Activated T-cell treated with anti-CD3 and anti-CD28 coated beads for 48 hours (primary cell): ENCODE data around the gene UGT1A4.

ENCODE experiments used
- DNase-seq: peaks from one replicate; pipeline ENCODE4 v3.0.0-alpha.2; 2020; ENCODE audit warnings: low read depth

The UGT1A4 gene

DNA sequence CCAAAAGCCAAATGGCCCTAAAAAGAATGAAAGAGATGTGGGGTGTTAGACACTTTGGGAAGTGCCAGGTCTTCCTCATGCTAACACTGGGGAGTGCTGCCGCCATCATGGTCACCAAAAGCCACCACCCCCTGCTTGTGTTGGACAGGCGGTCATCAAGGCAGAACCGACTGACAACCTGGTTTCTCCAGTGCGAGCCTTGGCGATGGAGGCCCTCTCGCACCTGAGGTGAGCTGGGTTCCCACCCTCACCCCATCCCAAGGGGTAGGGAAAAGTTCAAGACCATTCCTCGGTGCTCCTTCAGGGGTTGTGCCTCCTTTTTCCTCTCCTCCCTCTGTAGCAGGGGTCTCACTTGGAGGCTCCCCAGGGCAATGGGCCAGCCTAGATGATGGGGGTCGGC is 93.2 kb downstream of the UGT1A4 start:
- no peak for DNase-seq

DNA sequence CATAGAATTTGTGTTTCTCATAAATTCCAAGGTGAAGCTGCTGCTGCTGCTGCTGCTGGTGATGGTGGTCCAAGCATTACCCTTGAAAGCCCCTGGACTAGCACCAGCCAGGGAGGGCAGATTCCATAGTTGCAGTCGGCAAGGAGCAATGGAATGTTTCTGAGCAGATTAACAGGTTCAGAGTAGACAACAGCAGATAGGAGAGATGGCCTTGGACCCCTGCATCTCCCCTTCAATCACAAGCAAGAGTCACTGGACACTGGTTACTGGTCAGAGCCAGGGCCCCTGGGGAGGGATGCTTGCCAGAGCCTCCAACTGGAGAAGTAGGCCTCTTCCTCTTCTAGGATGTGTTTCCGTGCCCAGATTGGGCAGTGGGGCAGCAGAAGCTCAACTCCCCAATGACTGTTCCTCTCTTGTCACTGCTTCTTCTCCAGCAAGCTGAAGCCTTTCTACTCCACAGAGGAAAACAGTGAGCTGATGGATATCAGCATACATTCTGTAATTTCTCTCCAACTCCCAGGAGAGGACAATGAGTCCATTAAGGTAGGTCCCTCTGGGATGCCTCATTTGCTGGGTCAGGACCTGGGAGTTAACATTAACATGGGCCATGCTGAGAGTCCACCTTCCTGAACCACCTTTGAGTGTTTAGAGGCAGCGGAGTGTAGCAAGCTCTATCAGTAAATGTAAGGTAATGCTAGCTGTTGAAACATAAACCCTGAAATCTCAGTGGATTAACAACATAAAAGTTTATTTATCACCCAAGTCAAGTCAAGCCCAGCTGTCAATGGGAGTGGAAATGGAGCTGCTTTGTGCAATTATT is 94.9 kb downstream of the UGT1A4 start:
- no peak for DNase-seq

DNA sequence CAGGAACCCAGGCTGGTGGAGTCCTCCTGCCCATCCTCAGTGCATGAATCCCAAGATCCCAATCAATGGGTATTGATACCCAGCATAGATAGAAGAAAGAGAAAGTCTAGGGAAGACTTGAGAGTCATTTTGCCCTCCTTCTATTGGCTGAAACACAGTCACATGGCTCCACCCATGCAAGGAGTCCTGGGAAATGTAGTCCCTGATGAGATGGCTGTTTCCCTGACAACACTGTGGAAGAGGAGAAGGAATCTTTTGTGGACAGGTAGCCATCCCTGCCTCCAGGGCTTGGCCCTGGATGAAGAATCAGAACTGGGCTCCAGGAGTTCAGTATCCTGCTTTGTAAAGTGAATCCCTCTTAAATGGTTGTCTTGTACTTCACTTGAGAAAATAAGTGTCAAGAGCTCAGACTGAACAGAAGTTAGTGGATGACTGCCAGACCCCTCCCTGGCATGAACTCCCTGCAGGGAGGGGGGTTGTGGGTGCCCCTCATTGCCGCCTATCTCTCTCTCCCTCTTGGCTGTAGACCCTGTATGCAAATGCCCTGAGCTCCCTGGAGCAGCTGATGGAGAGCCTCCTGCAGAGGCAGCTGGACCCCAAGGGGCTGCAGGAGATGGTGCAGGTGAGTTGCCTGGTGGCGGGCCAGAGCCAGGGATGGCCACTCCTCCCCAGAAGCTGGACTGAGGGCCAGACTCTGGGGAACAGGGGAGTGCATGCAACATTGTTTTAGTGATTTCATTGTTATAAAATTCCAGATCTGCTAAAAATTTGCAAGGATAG is 95.7 kb downstream of the UGT1A4 start:
- DNase-seq, result no peak

DNA sequence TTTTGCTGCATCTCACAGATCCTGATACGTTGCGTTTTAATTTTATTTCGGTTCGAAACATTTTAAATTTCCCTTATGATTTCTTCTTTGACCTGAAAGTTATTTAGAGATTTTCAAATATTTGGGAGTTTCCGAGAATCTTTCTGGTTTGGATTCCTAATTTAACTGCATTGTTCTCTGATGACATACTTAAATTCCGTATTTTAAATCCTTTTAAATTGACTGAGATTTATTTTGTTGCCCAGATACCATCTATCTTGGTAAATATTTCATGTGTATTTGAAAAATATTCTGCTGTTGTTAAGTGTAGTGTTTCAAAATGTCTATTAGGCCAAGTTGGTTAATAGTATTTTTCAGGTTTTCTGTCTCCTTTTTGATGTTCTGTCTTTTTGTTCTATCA is 97.3 kb downstream of the UGT1A4 start:
- no peak for DNase-seq

DNA sequence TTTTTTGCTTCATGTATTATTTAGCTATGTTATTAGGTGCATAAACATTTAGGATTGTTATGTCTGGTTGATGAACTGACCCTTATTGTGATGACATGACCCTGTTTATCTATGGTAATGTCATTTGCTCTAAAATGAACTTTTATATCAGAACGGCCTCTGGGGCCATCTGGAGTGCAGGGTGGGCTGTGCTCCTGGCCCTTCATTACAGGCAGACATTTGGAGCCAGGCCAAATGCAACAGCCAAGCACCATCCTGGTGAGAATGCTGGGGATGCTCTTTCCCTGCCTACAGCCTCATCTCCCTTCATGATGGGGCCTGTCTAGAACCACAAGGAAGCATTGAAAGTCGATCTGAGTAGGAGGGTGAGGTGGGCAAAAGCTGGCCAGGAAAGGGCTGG is 97.8 kb downstream of the UGT1A4 start:
- no peak for DNase-seq

DNA sequence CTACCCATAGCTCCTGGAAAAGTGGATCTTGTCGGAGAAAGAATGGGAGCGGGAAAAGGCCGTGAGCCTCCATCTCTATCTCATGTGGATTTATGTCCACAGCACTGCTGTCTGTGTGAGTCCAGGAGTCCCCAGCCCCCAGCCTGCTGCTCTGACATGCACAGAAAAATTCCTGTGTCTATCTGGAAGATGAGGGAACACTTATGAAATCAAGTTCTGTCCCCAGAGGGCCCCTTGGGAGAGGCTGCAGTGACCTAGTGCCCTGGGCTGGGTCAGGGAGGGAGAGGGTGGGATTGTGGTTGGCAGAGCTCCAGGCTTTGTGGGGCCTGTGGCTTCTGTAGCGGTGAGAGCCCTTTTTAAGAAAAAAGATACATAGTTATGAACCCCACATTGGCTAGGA is 98.2 kb downstream of the UGT1A4 start:
- DNase-seq, result no peak

DNA sequence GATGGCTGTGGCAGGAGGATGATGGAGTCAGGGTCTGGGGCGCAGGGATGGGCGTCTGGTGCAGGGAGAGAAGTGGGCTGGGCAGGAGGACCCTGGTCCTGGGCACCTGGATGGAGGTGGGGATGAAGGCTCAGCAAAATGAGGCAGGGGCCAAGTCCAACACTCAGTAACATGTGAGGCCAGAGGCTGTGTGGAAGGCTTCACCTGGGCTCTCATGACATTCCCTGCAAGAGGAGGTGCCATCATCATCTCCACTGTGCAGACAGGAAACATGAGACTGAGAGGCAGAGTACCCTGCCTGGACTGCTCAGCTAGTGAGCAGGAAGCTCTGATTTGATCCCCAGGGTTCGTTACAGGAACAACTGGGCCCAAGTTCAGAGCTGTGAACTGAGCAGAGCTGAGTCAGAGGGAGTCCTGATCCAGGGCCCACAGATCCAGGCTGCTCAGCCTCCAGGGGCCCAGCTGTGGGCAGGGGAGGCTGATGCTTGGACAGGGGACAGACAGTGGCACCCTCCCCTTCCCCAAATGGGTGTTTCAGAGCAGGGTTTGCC is 98.9 kb downstream of the UGT1A4 start:
- DNase-seq, result no peak

DNA sequence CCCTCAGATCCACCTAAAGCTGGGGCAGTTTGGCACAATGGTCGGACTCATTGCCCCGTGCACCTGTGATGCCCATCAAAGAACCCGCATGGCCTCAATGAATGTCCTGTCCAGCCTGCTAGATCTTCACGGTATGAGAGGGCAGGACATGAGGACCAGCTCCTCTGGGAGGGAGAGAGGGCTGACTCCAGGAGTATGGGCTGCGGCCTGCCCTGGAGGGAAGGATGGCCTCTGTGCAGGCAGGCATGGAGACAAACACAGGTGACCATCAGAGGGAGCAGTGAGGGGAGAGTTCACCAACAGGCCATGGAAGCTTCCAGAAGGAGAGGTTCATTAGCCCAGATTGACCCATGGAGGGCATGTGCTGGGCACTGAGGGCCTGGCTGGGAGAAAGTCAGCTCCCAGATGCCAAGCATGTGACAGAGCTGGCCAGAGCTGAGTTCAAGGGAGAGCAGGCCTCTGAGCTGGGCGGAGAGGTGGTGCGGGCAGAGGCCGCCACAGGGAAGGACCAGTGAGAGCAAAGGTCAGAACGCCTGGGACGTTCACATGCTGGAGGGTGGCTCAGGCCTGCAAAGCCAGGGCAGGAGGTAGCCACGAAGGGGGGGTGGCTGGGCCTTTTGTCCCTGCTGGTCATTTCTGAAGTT is 99.6 kb downstream of the UGT1A4 start:
- no peak for DNase-seq

DNA sequence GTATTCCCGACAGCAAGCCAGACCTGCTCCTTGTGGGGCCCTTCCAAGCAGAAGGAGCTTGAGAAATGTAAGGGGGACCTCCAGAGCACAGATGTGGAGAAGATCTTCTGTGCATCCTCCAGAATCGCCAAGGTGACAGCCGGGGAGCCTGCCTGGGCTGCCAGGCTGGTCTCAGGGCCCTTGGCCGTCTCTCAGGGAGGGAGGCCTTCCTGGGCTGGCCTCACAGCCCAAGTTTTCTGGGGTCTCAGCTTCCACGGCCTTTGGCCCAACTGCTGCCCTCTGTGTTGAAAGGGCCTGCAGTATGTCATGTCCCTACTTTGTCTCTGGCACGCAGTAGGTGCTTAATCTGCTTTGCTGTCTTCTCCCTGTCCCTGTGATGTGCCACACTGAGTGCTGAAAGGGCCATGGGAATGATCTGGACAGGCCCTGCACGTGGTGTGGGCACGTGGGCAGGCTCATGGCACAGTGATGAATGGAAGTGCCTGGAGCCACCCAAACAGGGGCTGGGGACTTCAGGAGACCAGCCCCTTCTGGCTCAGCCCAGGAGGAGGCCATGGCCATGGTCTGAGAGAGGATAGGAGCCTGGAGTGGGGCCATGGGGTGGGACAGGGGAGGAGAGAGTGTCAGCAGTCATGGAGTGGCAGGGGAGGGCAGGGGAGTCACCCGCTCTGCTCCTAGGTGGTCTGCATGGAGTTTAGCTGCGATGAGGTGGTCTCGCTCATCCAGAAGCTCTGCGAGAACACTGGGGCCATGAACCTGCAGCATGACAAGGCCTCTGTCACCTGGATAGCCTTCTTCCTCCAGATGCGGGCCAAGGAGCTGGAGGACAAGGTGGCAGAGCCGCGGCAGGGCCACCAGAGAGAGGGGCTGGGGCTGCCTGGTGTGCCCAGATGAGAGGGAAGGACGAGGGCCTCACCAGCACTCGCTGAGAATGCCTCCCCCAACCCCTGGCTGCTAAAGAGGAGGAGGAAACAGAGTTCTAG is 100.4 kb downstream of the UGT1A4 start:
- DNase-seq, result no peak

DNA sequence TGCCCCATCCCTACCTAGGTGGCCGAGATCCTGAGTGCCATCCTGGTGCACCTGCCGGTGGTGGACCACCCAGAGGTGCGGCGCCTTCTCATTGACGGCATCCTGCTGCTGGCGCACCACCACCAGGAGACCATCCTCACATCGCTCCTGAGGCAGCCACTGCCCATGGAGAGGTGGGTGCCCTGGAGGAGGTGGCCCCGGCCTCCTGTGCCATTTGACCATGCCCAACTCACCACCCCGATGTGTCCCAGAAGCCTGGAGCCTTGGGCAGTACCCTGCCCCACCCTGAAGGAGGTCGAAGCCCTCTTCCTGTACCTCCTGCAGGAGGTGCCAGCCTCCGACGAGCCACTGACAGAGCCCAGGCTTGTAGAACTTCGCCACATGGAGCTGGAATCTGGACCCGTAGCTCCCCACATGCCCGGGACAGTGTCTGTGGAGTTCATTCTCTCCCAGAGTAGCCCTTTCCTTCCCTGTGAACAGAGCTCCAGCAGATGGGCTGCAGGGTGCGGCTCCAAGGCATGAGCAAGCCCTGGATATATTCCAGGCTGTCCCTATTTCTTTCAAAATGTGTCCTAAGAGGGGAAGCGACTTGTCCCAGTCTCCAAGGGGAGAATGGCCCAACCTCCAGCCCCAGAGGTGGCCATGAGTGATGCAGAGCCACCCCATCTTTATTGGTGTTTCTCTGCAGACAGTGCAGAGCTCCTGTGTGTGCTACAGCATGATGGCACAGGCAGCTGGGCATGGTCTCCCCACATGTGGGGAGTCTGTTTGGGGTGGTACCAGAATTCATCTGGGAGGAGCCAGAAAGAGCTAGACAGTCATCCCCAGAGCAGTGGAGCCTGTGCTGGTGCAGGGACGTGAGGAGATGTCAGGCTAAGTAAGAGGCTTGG is 101.6 kb downstream of the UGT1A4 start:
- DNase-seq, result no peak

DNA sequence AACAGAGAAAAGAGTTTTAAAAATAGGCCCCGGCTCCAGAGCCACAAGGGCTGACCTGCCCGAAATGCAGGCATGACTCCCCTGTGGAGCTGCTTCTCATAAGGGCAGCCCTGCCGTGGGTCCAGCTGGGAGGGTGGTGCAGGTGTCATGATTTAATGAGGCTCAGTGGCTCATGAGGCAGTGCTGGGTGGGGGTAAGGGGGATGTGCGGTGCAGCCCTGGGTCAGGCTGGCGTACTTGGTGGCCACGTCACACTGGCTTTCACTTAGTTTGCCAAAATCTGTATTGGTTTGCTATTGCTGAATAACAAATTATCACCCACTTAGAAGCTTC is 102.2 kb downstream of the UGT1A4 start:
- DNase-seq, result no peak

DNA sequence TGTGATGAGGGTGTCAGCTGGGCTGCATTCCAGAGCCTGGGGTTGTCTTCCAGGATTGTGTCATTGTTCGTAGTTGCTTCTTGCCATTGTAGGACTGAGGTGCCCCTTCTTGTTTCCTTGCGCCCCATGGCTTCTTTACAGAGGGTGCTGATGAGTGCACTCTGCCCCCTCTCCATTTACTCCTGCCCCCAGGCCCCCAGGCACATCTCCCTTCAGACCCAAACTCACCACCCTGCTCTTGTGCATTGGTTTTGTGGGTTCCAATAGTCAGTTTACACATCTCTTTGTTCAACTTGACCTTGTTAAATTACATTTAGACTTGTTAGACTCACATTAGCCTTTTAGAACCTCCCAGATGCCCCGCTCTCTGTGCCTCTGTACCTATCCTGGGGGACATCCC is 102.7 kb downstream of the UGT1A4 start:
- DNase-seq, result no peak

DNA sequence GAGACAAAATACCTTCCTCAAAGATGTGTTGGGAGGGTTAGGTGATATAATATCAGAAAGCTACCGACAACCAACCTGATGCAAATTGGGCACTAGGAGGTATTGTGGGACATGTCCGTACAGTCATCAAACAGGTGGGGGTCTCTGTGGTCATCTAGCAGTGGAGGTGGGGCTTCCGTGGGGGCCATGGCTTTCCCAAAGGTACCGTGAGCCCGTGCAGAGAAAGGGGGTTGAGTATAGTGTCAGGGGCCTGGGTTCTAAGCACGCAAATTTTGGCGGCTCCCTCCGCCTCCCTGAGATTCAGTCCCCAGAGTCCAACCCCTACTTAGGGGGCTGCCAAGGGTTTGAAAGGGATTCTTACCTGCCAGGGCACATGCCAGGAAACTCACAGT is 103.2 kb downstream of the UGT1A4 start:
- no peak for DNase-seq

DNA sequence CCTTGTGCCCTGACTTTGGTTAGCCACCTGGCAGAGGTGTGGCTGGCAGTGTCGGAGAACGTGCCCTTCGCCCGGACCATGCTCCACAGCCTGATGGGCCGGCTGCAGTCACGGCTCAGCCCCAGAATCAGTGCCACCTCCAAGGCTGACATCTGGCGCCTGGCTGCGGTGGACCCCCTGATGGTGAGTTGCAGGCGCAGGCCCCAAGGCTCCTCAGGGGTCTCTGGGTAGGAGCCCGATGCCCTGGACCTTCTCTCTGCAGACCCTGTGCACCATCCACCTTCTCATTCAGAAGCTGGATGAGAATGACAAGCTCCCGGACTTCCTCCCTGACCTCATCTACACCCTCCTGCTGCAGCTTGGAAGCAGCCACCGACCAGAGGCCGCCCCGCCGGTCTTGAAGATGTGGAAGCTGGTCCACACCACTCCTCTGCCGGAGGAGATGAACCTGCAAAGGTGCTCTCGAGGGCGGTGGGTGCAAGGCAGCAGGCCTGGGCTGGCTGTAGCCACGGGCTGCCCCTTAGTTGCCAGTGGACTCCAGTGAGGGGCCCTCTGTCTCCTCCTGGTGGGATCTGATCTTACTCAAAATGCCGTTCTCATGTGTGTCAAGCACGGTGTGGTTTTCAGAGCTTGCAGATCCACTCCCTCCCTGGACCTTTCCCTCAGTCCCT is 103.7 kb downstream of the UGT1A4 start:
- no peak for DNase-seq
